ENCODE measurements around the gene RPL13. TPM values are rescaled to one million over a fixed set of nuclear protein-coding genes. Genes with fewer than 3 reads are reported as not detected.
"Not testable (repeated sequence)": the region's sequence is repeated elsewhere in the genome, so short reads cannot be mapped to it uniquely, and the experiment has no call there.

The RPL13 gene
- polyA plus RNA-seq, 1 donor from 2014 or later = 2,685 TPM

- H2AFZ ChIP-seq (ENCODE audit: low read depth, low read length) = no peak overlapping the region
- H3K4me2 ChIP-seq (ENCODE audit: low read length) = no peak overlapping the region
- no peaks in the 10 kb centered on the region for H3K9me3 ChIP-seq (ENCODE audit: low read length)
- no peak overlapping the region for H3K27ac ChIP-seq (ENCODE audit: low read length)
- H3K9me2 ChIP-seq (ENCODE audit: insufficient read depth, low read length) = no peaks in the 10 kb centered on the region
- no peaks in the 10 kb centered on the region for H3F3A ChIP-seq (ENCODE audit: insufficient read depth, low read length, poor library complexity, severe bottlenecking)
- H3K79me2 ChIP-seq (replicated peaks; ENCODE audit: insufficient read depth, low read length) = no peaks in the 10 kb centered on the region
- no peak overlapping the region for H3K4me3 ChIP-seq (ENCODE audit: low read length)
- H3K9ac ChIP-seq (ENCODE audit: low read length) = no peak overlapping the region
- no peak for TF ChIP-seq EZH2 (IDR thresholded peaks at IDR 0.05; ENCODE audit: borderline replicate concordance, insufficient read depth, low read length, poor library complexity, severe bottlenecking)
- no peak for TF ChIP-seq RAD21 (conservative IDR thresholded peaks at IDR 0.05)
- TF ChIP-seq TAF1 (IDR thresholded peaks at IDR 0.05; ENCODE audit: low read depth) = no peak
- no peak for TF ChIP-seq SMC3 (conservative IDR thresholded peaks at IDR 0.05; ENCODE audit: poor library complexity)
- no peak for TF ChIP-seq REST (IDR thresholded peaks at IDR 0.05; ENCODE audit: borderline replicate concordance)
- TF ChIP-seq, protein P1, sequence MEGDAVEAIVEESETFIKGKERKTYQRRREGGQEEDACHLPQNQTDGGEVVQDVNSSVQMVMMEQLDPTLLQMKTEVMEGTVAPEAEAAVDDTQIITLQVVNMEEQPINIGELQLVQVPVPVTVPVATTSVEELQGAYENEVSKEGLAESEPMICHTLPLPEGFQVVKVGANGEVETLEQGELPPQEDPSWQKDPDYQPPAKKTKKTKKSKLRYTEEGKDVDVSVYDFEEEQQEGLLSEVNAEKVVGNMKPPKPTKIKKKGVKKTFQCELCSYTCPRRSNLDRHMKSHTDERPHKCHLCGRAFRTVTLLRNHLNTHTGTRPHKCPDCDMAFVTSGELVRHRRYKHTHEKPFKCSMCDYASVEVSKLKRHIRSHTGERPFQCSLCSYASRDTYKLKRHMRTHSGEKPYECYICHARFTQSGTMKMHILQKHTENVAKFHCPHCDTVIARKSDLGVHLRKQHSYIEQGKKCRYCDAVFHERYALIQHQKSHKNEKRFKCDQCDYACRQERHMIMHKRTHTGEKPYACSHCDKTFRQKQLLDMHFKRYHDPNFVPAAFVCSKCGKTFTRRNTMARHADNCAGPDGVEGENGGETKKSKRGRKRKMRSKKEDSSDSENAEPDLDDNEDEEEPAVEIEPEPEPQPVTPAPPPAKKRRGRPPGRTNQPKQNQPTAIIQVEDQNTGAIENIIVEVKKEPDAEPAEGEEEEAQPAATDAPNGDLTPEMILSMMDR (IDR thresholded peaks at IDR 0.05; ENCODE audit: poor library complexity, severe bottlenecking) = no peak
- TF ChIP-seq MXI1 (conservative IDR thresholded peaks at IDR 0.05; ENCODE audit: poor library complexity, severe bottlenecking) = no peak
- TF ChIP-seq EP300 (conservative IDR thresholded peaks at IDR 0.05; ENCODE audit: poor library complexity, severe bottlenecking) = no peak
- no peak for TF ChIP-seq POLR2AphosphoS5 (IDR thresholded peaks at IDR 0.05)
- no peaks in the 10 kb centered on the region for H3K36me3 ChIP-seq (ENCODE audit: insufficient read depth, low read length)
- no peaks in the 10 kb centered on the region for H4K20me1 ChIP-seq (ENCODE audit: insufficient read depth)
- no peaks in the 10 kb centered on the region for H3K27me3 ChIP-seq (ENCODE audit: insufficient read depth, low read depth, low read length)
These were observed 25.7 kb downstream of the RPL13 start for GRCh38 chr16:89586218-89586617.

- no peaks in the 10 kb centered on the region for H3K36me3 ChIP-seq (ENCODE audit: insufficient read depth, low read length)
- no peak overlapping the region for H2AFZ ChIP-seq (ENCODE audit: low read depth, low read length)
- H3K27ac ChIP-seq (ENCODE audit: low read length) = no peak overlapping the region
- TF ChIP-seq TAF1 (IDR thresholded peaks at IDR 0.05; ENCODE audit: low read depth) = no peak
- no peak for TF ChIP-seq SMC3 (conservative IDR thresholded peaks at IDR 0.05; ENCODE audit: poor library complexity)
- no peak for TF ChIP-seq MXI1 (conservative IDR thresholded peaks at IDR 0.05; ENCODE audit: poor library complexity, severe bottlenecking)
- no peak for TF ChIP-seq EZH2 (IDR thresholded peaks at IDR 0.05; ENCODE audit: borderline replicate concordance, insufficient read depth, low read length, poor library complexity, severe bottlenecking)
- no peak for TF ChIP-seq REST (IDR thresholded peaks at IDR 0.05; ENCODE audit: borderline replicate concordance)
- no peak for TF ChIP-seq EP300 (conservative IDR thresholded peaks at IDR 0.05; ENCODE audit: poor library complexity, severe bottlenecking)
- no peak for TF ChIP-seq POLR2AphosphoS5 (IDR thresholded peaks at IDR 0.05)
- TF ChIP-seq, protein P1 (IDR thresholded peaks at IDR 0.05; ENCODE audit: poor library complexity, severe bottlenecking) = no peak
- no peak for TF ChIP-seq RAD21 (conservative IDR thresholded peaks at IDR 0.05)
- no peaks in the 10 kb centered on the region for H3K27me3 ChIP-seq (ENCODE audit: insufficient read depth, low read depth, low read length)
- H3K79me2 ChIP-seq (replicated peaks; ENCODE audit: insufficient read depth, low read length) = no peaks in the 10 kb centered on the region
- no peaks in the 10 kb centered on the region for H3F3A ChIP-seq (ENCODE audit: insufficient read depth, low read length, poor library complexity, severe bottlenecking)
- H3K4me3 ChIP-seq (ENCODE audit: low read length) = no peak overlapping the region
- no peak overlapping the region for H3K4me2 ChIP-seq (ENCODE audit: low read length)
- no peaks in the 10 kb centered on the region for H3K9me3 ChIP-seq (ENCODE audit: low read length)
- no peaks in the 10 kb centered on the region for H4K20me1 ChIP-seq (ENCODE audit: insufficient read depth)
- no peaks in the 10 kb centered on the region for H3K9me2 ChIP-seq (ENCODE audit: insufficient read depth, low read length)
- no peak overlapping the region for H3K9ac ChIP-seq (ENCODE audit: low read length)
These were observed 26.4 kb downstream of the RPL13 start for GRCh38 chr16:89586853-89587252.

- not testable (repeated sequence) for H3K27me3 ChIP-seq (ENCODE audit: insufficient read depth, low read depth, low read length); H3K4me2 ChIP-seq (ENCODE audit: low read length); H3F3A ChIP-seq (ENCODE audit: insufficient read depth, low read length, poor library complexity, severe bottlenecking); H3K27ac ChIP-seq (ENCODE audit: low read length); H4K20me1 ChIP-seq (ENCODE audit: insufficient read depth); H3K79me2 ChIP-seq (replicated peaks; ENCODE audit: insufficient read depth, low read length); H3K9me2 ChIP-seq (ENCODE audit: insufficient read depth, low read length); H3K4me3 ChIP-seq (ENCODE audit: low read length); H2AFZ ChIP-seq (ENCODE audit: low read depth, low read length); H3K36me3 ChIP-seq (ENCODE audit: insufficient read depth, low read length); H3K9me3 ChIP-seq (ENCODE audit: low read length); H3K9ac ChIP-seq (ENCODE audit: low read length)
These were observed 27.2 kb downstream of the RPL13 start for GRCh38 chr16:89587676-89588075.

Measured in neural cell (in vitro differentiated cells).